Left lung (tissue), 10 donors: ENCODE measurements around the gene PMP22. TPM values are rescaled to one million over a fixed set of nuclear protein-coding genes. Genes with fewer than 3 reads are reported as not detected.

Experiments used
- ATAC-seq: fragments of 200-7000 bp; cut with Tn5 transposase; one replicate; pipeline ENCODE4 v1.9.1; 2020; ENCODE audit warnings: moderate library complexity
- DNase-seq, 4 donors: peaks; one replicate each; pipeline ENCODE4 v3.0.0-alpha.2; 2013 to 2020
- H3K27ac ChIP-seq, 2 donors: fragments of 200-600 bp; sonication (generic) in 1 of 2; one replicate each; pipeline versions ENCODE4 v1.5.0 to v1.8.0; 2020 to 2021
- H3K27me3 ChIP-seq, 2 donors: fragments of 200-600 bp; sonication (generic) in 1 of 2; one replicate each; pipeline versions ENCODE4 v1.5.0 to v1.8.0; 2020 to 2021
- H3K36me3 ChIP-seq, 2 donors: fragments of 200-600 bp; sonication (generic) in 1 of 2; one replicate each; pipeline versions ENCODE4 v1.5.0 to v1.8.0; 2020 to 2021
- H3K4me1 ChIP-seq, 2 donors: fragments of 200-600 bp; one replicate each; pipeline ENCODE4 v1.8.0; 2021
- H3K4me3 ChIP-seq, 2 donors: fragments of 200-600 bp; sonication (generic) in 1 of 2; one replicate each; pipeline versions ENCODE4 v1.5.0 to v1.8.0; 2020 to 2021; ENCODE audit warnings: mild to moderate bottlenecking in 1 of 2
- H3K9me3 ChIP-seq, 2 donors: fragments of 200-600 bp; sonication (generic) in 1 of 2; one replicate each; pipeline versions ENCODE4 v1.5.0 to v1.8.0; 2020 to 2021
- CTCF ChIP-seq, 2 donors: fragments of 200-600 bp; sonication (generic) in 1 of 2; IDR thresholded peaks; one replicate each; pipeline versions ENCODE4 v1.5.0 to v1.8.0; 2021; ENCODE audit warnings: antibody characterized with exemption in 2 of 2
- intact Hi-C, 2 donors: fragments of 100-400 bp; cut with DNase I; formaldehyde crosslinking; loops; one replicate each; pipeline versions ENCODE4 v1.11.2 to v1.14.2; 2022
- polyA plus RNA-seq, 6 donors: library from polyadenylated mRNA; unstranded; fragments of 120-200 nt; gene quantifications; one replicate each; pipeline ENCODE4 v1.2.1, GENCODE V29; 2013; ENCODE audit not compliant: insufficient read length in 6 of 6
- total RNA-seq, 2 donors: library from RNA; stranded (reverse); fragmentation: NEBNext Ultra II Directional; extraction: Animal tissue kit (Norgen Biotek cat#: 25700); gene quantifications; one replicate each; pipeline ENCODE4 v1.2.1, GENCODE V29; 2021
- donor health status: DM: no; HTN: yes; CAD: no.
- donor health status: DM: no; HTN: no; CAD: no.

PMP22 gene
- total and polyA plus RNA-seq, 8 donors = 109 to 165 (median 135) TPM

DNA sequence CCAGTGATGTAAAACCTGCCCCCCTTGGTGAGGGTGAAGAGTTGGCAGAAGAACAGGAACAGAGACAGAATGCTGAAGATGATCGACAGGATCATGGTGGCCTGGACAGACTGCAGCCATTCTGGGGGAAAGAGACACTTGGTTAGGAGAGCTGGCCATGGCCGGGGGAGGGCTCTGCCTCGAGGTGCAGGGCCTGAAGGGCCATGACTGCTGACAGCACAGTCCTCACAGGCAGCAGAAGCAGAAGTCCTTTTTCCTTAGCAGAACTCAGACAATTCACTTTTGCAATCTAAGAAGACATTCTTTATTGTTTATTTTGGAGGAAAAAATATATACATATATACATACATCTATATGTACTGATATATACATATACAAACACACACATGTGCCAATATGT lies 25.6 kb downstream of the PMP22 start:
- no peak overlapping the region for H3K27ac ChIP-seq
- peaks cover 0 to 28% of the 10 kb centered on the region in 2 donors for H3K36me3 ChIP-seq
- no peak for TF ChIP-seq CTCF (IDR thresholded peaks at IDR 0.05)
- H3K4me1 ChIP-seq = peaks cover 19 to 58% of the 10 kb centered on the region in 2 donors
- H3K27me3 ChIP-seq = no peaks in the 10 kb centered on the region
- H3K4me3 ChIP-seq = no peak overlapping the region
- no peaks in the 10 kb centered on the region for H3K9me3 ChIP-seq
- DNase-seq (peak in 1 of 4 donors; percentile 63), ATAC-seq (peak; percentile 14)
- intact Hi-C loops = no loop called here

DNA sequence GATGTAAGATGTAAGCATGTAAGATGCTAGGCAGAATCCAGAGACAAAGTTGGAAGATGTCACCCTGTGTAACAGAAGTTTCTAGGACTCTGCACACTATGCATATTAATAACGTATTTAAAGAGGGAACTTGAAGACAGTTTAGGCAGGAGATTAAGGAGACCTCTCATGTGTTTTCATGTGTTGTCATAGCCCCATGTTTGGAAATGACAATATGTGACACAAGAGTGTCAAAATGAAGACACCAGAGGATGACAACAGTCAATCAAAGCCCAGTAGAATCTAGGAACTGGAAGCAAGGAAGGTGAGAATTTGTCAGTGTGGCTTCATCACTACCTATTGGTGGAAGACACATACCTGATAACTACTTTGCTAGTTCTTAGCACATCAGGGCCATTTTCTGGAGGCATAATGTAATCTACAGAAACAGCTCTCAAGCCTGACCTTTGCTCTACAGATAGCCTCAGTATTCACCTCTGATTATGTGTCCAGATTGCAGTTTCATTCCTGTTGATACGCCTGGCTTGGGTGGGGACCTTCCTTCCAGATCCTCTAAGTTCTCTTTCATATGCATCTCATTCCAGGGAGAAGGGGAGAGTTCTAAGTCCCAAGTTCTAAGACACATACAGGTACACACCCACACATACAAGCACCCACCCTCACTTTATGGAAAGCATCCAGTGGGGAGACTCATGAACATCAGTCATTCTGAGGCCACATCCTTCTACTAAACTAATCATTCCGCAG lies 26.3 kb downstream of the PMP22 start:
- Histone ChIP-seq H3K36me3 (peaks cover 0 to 32% of the 10 kb centered on the region in 2 donors), H3K9me3 (no peaks in the 10 kb centered on the region), H3K4me1 (peaks cover 20 to 59% of the 10 kb centered on the region in 2 donors), H3K4me3 (no peak overlapping the region), H3K27ac (no peak overlapping the region), H3K27me3 (no peaks in the 10 kb centered on the region)
- intact Hi-C loops = no loop called here
- TF ChIP-seq CTCF (IDR thresholded peaks at IDR 0.05) = no peak
- DNase-seq (no peak), ATAC-seq (no peak)

GRCh38 chr17:15238057-15238456 lies 27.1 kb downstream of the PMP22 start:
- peak; percentile 46 for ATAC-seq

GRCh38 chr17:15237106-15237425 lies 28.1 kb downstream of the PMP22 start:
- peaks cover 0 to 48% of the 10 kb centered on the region in 2 donors for H3K36me3 ChIP-seq
- no peak for TF ChIP-seq CTCF (IDR thresholded peaks at IDR 0.05)
- H3K27ac ChIP-seq = no peak overlapping the region
- H3K4me3 ChIP-seq = no peak overlapping the region
- peaks cover 28 to 65% of the 10 kb centered on the region in 2 donors for H3K4me1 ChIP-seq
- ATAC-seq = peak; percentile 69
- intact Hi-C loops = no loop called here
- no peaks in the 10 kb centered on the region for H3K9me3 ChIP-seq
- no peak for DNase-seq
- H3K27me3 ChIP-seq = no peaks in the 10 kb centered on the region

More at GRCh38 chr17:15238057-15238456, 27.1 kb downstream of the PMP22 start:
- TF ChIP-seq CTCF (IDR thresholded peaks at IDR 0.05) = no peak
- H3K36me3 ChIP-seq = peaks cover 0 to 38% of the 10 kb centered on the region in 2 donors
- no peak overlapping the region for H3K4me3 ChIP-seq
- H3K9me3 ChIP-seq = no peaks in the 10 kb centered on the region
- H3K4me1 ChIP-seq = peaks cover 26 to 65% of the 10 kb centered on the region in 2 donors
- H3K27me3 ChIP-seq = no peaks in the 10 kb centered on the region
- no peak for DNase-seq
- intact Hi-C loops = no loop called here
- no peak overlapping the region for H3K27ac ChIP-seq

DNA sequence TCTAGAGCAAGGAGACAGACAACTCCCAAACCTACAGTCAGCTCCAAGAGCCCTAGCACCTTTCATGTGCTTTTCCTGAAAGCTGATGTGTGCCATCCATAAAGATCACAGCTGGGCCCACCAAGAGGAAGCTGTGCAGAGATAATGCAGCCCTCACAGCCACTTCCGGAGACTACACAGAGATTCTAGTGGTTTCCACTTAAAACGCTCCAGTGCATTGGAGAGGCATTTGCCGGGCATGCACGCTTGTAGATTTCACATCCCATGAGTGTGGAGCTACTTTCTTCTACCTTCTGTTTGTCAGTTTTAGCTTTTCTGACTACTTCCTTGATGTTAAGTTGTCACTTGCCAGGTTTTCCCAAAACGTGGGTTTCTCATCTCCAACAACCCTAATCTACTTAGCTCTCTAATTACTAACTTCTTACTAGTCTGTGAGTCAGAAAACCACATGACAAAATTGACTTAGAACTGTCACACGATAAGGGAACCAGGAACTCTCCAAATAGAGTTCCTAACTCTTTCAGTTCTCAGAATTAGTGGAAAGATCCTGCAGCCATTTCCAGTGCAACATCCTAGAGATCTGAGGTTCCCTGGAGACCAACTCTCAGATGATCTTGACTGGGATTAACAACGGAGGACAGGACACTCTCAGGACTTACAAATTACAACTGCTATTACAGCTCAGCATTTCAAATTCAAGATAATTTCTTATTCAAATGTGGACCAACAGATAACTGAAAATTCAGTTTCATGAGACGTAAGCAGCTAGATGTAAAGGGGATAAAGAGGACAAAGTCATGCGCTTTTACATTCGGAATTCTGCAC lies 28.6 kb downstream of the PMP22 start:
- H3K36me3 ChIP-seq = peaks cover 0 to 50% of the 10 kb centered on the region in 2 donors
- H3K4me1 ChIP-seq = peaks cover 28 to 65% of the 10 kb centered on the region in 2 donors
- H3K4me3 ChIP-seq = no peak overlapping the region
- H3K27me3 ChIP-seq = no peaks in the 10 kb centered on the region
- no peaks in the 10 kb centered on the region for H3K9me3 ChIP-seq
- ATAC-seq = peak; percentile 42
- no peak for TF ChIP-seq CTCF (IDR thresholded peaks at IDR 0.05)
- intact Hi-C loops = no loop called here
- DNase-seq = no peak
- peak overlapping the region in 1 of 2 donors; percentile 46 for H3K27ac ChIP-seq
